ENCODE measurements around the gene DNASE1L2.

- TF ChIP-seq POLR2A (IDR thresholded peaks at IDR 0.05) (no peak), CTCF (IDR thresholded peaks at IDR 0.05) (no peak)
Measured at GRCh38 chr16:2216330-2216729, 19.9 kb upstream of the DNASE1L2 start.
